GM19043 (cell line): ENCODE data around the gene EMP1.
A peak's percentile ranks its signal among the peaks of the same experiment; 100 is the strongest.
"Not testable (repeated sequence)": the region's sequence is repeated elsewhere in the genome, so short reads cannot be mapped to it uniquely, and the experiment has no call there.

Experiments
- ATAC-seq: cut with Tn5 transposase; IDR thresholded peaks from one replicate; pipeline ENCODE4 v1.9.1; 2021; ENCODE audit warnings: low read depth; ENCODE audit not compliant: unreplicated experiment

Gene EMP1

GRCh38 chr12:13253966-13254760 is 57.6 kb downstream of the EMP1 start:
- no peak for ATAC-seq

GRCh38 chr12:13255792-13256691 is 59.5 kb downstream of the EMP1 start:
- ATAC-seq, result peak; percentile 99

- ATAC-seq, result no peak
These were observed 60.1 kb downstream of the EMP1 start for GRCh38 chr12:13256692-13257045.

GRCh38 chr12:13257356-13257875 is 60.9 kb downstream of the EMP1 start:
- ATAC-seq, result no peak

GRCh38 chr12:13258197-13258596 is 61.7 kb downstream of the EMP1 start:
- ATAC-seq, result no peak

GRCh38 chr12:13258717-13259119 is 62.2 kb downstream of the EMP1 start:
- no peak for ATAC-seq

GRCh38 chr12:13259625-13260024 is 63.1 kb downstream of the EMP1 start:
- ATAC-seq, result not testable (repeated sequence)

- not testable (repeated sequence) for ATAC-seq
These were observed 71.3 kb downstream of the EMP1 start for GRCh38 chr12:13267826-13268225.

- ATAC-seq, result no peak
These were observed 72.1 kb downstream of the EMP1 start for GRCh38 chr12:13268581-13268980.
